ENCODE measurements around the gene CLCN7. TPM values are rescaled to one million over a fixed set of nuclear protein-coding genes. Genes with fewer than 3 reads are reported as not detected.

The CLCN7 gene
- total RNA-seq, 4 donors from 2014 or later = 33.0 to 67.7 (median 39.2) TPM

DNA sequence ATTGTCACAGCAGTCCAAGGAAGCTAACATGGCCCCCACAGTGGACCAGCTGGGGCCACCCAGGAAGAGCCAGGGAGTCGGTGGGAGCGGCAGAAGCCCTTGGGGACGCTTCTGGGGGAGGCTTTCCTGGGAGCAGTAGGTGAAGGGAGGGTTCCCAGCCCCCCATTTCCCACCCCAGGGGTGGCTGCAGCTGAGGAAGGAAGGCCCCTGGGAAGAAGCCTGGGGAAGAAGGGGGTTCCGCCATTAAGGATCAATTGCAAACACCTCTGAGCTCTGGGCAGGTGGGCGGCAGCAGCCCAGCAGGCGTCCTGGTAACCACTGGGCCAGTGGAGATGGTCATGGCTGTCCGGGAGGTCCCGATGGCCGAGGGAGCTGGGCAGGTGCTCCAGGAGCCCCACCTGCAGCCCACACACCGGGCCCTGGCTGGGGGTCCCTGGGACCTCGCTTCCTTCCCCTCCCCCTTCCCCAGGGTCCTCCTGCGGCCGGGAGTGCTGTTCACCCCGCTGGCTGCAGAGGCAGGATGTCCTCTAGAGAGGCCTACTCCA is 44.5 kb downstream of the CLCN7 start:
- TF ChIP-seq EP300 (IDR thresholded peaks at IDR 0.05) = no peak
- no peak for TF ChIP-seq POLR2AphosphoS5 (IDR thresholded peaks at IDR 0.05)
- Histone ChIP-seq H3K36me3 (no peaks in the 10 kb centered on the region), H3K4me1 (peaks cover 0 to 6% (median 0%) of the 10 kb centered on the region in 3 donors), H3K27ac (no peak overlapping the region), H3K27me3 (peaks cover 47% of the 10 kb centered on the region), H3K9me3 (no peaks in the 10 kb centered on the region), H3K4me3 (no peak overlapping the region)
- ATAC-seq = no peak
- WGBS, 2 donors (ENCODE audit: low coverage in 1 of 2) = 81% methylated on average over 3 of the region's 14 CpGs; no CpG with 5 or more reads in 1 of the 2 donors

- peaks cover 47% of the 10 kb centered on the region for H3K27me3 ChIP-seq
- H3K36me3 ChIP-seq = no peaks in the 10 kb centered on the region
- H3K27ac ChIP-seq = no peak overlapping the region
- ATAC-seq = no peak
- no peak for TF ChIP-seq CTCF (IDR thresholded peaks at IDR 0.05)
- no peak for TF ChIP-seq POLR2A (IDR thresholded peaks at IDR 0.05)
- TF ChIP-seq POLR2AphosphoS5 (IDR thresholded peaks at IDR 0.05) = no peak
- TF ChIP-seq EP300 (IDR thresholded peaks at IDR 0.05) = no peak
- no peaks in the 10 kb centered on the region for H3K9me3 ChIP-seq
- peaks cover 0 to 6% (median 0%) of the 10 kb centered on the region in 3 donors for H3K4me1 ChIP-seq
- WGBS, 2 donors (ENCODE audit: low coverage in 1 of 2) = 100% methylated on average over 2 of the region's 13 CpGs; no CpG with 5 or more reads in 1 of the 2 donors
- H3K4me3 ChIP-seq = no peak overlapping the region
Measured at GRCh38 chr16:1429631-1430030, 45.2 kb downstream of the CLCN7 start.

GRCh38 chr16:1429012-1429411 is 45.8 kb downstream of the CLCN7 start:
- H3K4me1 ChIP-seq = peaks cover 0 to 6% (median 0%) of the 10 kb centered on the region in 3 donors
- no peaks in the 10 kb centered on the region for H3K9me3 ChIP-seq
- ATAC-seq = no peak
- H3K36me3 ChIP-seq = no peaks in the 10 kb centered on the region
- peaks cover 43% of the 10 kb centered on the region for H3K27me3 ChIP-seq
- WGBS, 2 donors (ENCODE audit: low coverage in 1 of 2) = no CpG with 5 or more reads among the region's 11 CpGs
- H3K4me3 ChIP-seq = no peak overlapping the region
- H3K27ac ChIP-seq = no peak overlapping the region
- TF ChIP-seq POLR2A (IDR thresholded peaks at IDR 0.05) = no peak
- no peak for TF ChIP-seq EP300 (IDR thresholded peaks at IDR 0.05)
- TF ChIP-seq POLR2AphosphoS5 (IDR thresholded peaks at IDR 0.05) = no peak
- TF ChIP-seq CTCF (IDR thresholded peaks at IDR 0.05) = no peak

- Histone ChIP-seq H3K9me3 (no peaks in the 10 kb centered on the region), H3K4me1 (peaks cover 0 to 6% (median 0%) of the 10 kb centered on the region in 3 donors), H3K36me3 (no peaks in the 10 kb centered on the region), H3K27me3 (peaks cover 39% of the 10 kb centered on the region), H3K27ac (no peak overlapping the region), H3K4me3 (peak overlapping the region in 1 of 2 donors; percentile 12)
- no peak for TF ChIP-seq POLR2AphosphoS5 (IDR thresholded peaks at IDR 0.05)
- no peak for TF ChIP-seq POLR2A (IDR thresholded peaks at IDR 0.05)
- TF ChIP-seq CTCF (IDR thresholded peaks at IDR 0.05) = peak in 2 of 4 experiments; percentile 6 to 37
- WGBS, 2 donors (ENCODE audit: low coverage in 1 of 2) = no CpG with 5 or more reads among the region's 21 CpGs
- ATAC-seq = no peak
Measured at GRCh38 chr16:1428511-1428910, 46.3 kb downstream of the CLCN7 start.

GRCh38 chr16:1427473-1428461 is 47.1 kb downstream of the CLCN7 start:
- TF ChIP-seq CTCF (IDR thresholded peaks at IDR 0.05) (no peak), EP300 (IDR thresholded peaks at IDR 0.05) (no peak), POLR2A (IDR thresholded peaks at IDR 0.05) (no peak), POLR2AphosphoS5 (IDR thresholded peaks at IDR 0.05) (no peak)
- Histone ChIP-seq H3K4me3 (peak overlapping the region in 1 of 2 donors; percentile 12), H3K36me3 (no peaks in the 10 kb centered on the region), H3K4me1 (peaks cover 0 to 6% (median 0%) of the 10 kb centered on the region in 3 donors), H3K27me3 (peaks cover 35% of the 10 kb centered on the region), H3K9me3 (no peaks in the 10 kb centered on the region), H3K27ac (no peak overlapping the region)
- ATAC-seq = no peak
- 100% methylated on average over 1 of the region's 53 CpGs; no CpG with 5 or more reads in 1 of the 2 donors for WGBS, 2 donors (ENCODE audit: low coverage in 1 of 2)

Measured in gastroesophageal sphincter (tissue), 4 donors.